HG03460 (cell line): ENCODE measurements around the gene SYK.

ENCODE experiments used
- ATAC-seq: cut with Tn5 transposase; IDR thresholded peaks from one replicate; pipeline ENCODE4 v1.9.1; 2021; ENCODE audit not compliant: unreplicated experiment

Gene SYK

GRCh38 chr9:90846770-90847419 lies 45.3 kb downstream of the SYK start:
- ATAC-seq, result no peak

DNA sequence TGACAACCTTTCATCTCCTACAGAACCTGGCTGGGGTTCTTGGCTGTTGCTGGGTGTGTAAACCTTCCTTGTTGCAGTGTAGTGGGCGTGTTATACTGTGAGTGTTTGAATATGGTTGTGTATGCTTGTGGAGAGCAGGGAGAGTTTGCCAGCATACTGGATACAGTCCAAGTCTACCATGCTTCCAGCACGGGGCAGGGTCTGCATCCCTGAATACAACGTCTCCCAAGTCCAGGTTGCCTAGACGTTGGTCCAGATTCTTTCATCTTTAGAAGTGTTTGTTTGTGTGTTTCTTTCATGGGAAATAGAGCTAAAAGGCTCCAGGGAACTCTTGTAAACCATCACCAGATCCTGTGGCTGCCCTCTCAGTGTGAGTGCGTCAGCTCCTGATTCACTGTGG lies 46.4 kb downstream of the SYK start:
- no peak for ATAC-seq

GRCh38 chr9:90848866-90849265 lies 47.2 kb downstream of the SYK start:
- no peak for ATAC-seq

- ATAC-seq, result no peak
Measured at GRCh38 chr9:90851444-90851843, 49.8 kb downstream of the SYK start.

GRCh38 chr9:90853945-90854344 lies 52.3 kb downstream of the SYK start:
- ATAC-seq, result no peak

GRCh38 chr9:90854637-90855175 lies 53.1 kb downstream of the SYK start:
- ATAC-seq, result no peak

DNA sequence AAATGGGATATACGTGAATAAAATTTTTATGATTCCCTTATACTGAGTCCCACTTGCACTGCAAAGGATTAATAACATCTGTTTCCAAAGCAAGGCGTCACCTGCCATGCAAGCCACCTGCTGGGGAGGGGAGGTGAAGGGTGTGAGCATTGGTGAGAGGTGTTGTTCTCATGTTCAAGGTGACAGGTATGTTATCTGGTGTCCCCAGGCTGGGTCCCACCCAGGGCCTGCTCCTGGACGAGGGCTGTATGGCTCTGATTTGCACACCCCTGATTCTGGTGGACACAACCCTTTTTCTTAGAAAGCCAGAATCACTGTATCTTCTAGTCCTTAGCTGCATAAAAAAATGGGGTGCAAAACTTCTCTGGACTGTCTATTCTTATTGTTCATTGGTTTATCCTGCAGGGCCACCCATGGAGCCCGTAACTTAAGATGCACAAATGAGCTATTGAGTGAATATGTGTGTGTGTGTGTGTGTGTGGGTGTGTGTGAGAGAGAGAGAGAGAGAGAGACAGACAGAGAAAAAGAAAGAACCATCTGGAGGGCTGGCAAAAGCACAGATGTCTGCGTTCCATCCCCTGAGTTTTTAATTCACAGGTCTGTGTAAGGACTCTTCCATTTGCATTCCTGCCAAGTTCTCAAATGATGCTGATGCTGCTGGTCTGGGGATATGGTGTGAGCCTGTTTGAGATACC lies 53.7 kb downstream of the SYK start:
- ATAC-seq, result no peak

GRCh38 chr9:90857091-90857490 lies 55.5 kb downstream of the SYK start:
- no peak for ATAC-seq

- no peak for ATAC-seq
Measured at GRCh38 chr9:90857855-90858254, 56.2 kb downstream of the SYK start.

- no peak for ATAC-seq
Measured at GRCh38 chr9:90858457-90858901, 56.9 kb downstream of the SYK start.

GRCh38 chr9:90860382-90860781 lies 58.8 kb downstream of the SYK start:
- no peak for ATAC-seq

GRCh38 chr9:90860826-90861225 lies 59.2 kb downstream of the SYK start:
- ATAC-seq, result no peak

- no peak for ATAC-seq
Measured at GRCh38 chr9:90861380-90861779, 59.8 kb downstream of the SYK start.

- no peak for ATAC-seq
Measured at GRCh38 chr9:90861826-90862740, 60.5 kb downstream of the SYK start.

- no peak for ATAC-seq
Measured at GRCh38 chr9:90864779-90865178, 63.2 kb downstream of the SYK start.

- no peak for ATAC-seq
Measured at GRCh38 chr9:90867101-90867500, 65.5 kb downstream of the SYK start.

- no peak for ATAC-seq
Measured at GRCh38 chr9:90868555-90868954, 66.9 kb downstream of the SYK start.

DNA sequence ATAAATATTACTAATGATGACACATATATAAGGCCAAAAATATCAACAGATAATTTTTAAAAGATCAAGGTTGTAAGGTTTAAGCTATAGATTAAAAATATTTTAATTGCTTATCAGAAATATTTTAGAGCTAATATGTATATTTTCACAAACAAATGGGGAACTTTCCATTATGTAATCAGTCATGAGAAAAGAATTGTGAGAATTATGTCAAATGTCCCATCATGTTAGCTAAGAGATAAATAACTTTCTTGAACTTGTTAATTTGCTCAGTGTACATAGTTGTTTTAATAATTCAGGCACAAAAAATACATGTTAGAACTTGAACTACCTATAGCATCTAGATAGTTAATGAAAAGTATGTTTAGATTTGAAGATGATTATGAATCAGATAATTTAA lies 67.7 kb downstream of the SYK start:
- ATAC-seq, result no peak

GRCh38 chr9:90870621-90871326 lies 69.2 kb downstream of the SYK start:
- no peak for ATAC-seq

GRCh38 chr9:90871327-90871935 lies 69.8 kb downstream of the SYK start:
- ATAC-seq, result no peak
